Astrocyte (in vitro differentiated cells and primary cell): Measurements from ENCODE around the gene AKAP12. TPM values are rescaled to one million over a fixed set of nuclear protein-coding genes. Genes with fewer than 3 reads are reported as not detected.

ENCODE experiments used
- DNase-seq: peaks from one replicate; pipeline ENCODE4 v3.0.0-alpha.2; 2010; ENCODE audit warnings: low read depth
- FAIRE-seq: peaks from 2 replicates; lab custom pipeline; 2011; peaks lifted over from hg19 to GRCh38; lab: Jason Lieb, UNC
- H2AFZ ChIP-seq: 2 replicates; pipeline ENCODE4 v1.6.0; 2012; ENCODE audit warnings: low read depth, low read length, inconsistent platforms
- H3K27ac ChIP-seq: 2 replicates; pipeline ENCODE4 v1.5.1; 2011; ENCODE audit warnings: low read depth, low read length, inconsistent platforms
- H3K27me3 ChIP-seq: 2 replicates; pipeline ENCODE4 v1.6.0; 2011; ENCODE audit warnings: low read length, inconsistent platforms; ENCODE audit not compliant: insufficient read depth
- H3K36me3 ChIP-seq: 2 replicates; pipeline ENCODE4 v1.5.1; 2011; ENCODE audit warnings: low read length, inconsistent platforms; ENCODE audit not compliant: insufficient read depth
- H3K4me1 ChIP-seq: 2 replicates; pipeline ENCODE4 v1.5.1; 2011; ENCODE audit warnings: low read length, inconsistent platforms; ENCODE audit not compliant: insufficient read depth
- H3K4me2 ChIP-seq: 2 replicates; pipeline ENCODE4 v1.6.0; 2012; ENCODE audit warnings: low read length, inconsistent platforms
- H3K4me3 ChIP-seq: 2 replicates; pipeline ENCODE4 v1.5.1; 2011; ENCODE audit warnings: low read depth, mild to moderate bottlenecking, low read length, inconsistent platforms; ENCODE audit not compliant: insufficient read depth
- H3K79me2 ChIP-seq: 2 replicates; pipeline ENCODE4 v1.6.0; 2012; ENCODE audit warnings: mild to moderate bottlenecking, low read length, inconsistent platforms; ENCODE audit not compliant: insufficient read depth
- H3K9ac ChIP-seq: 2 replicates; pipeline ENCODE4 v1.6.0; 2012; ENCODE audit warnings: mild to moderate bottlenecking, low read length, inconsistent platforms
- H3K9me3 ChIP-seq: 2 replicates; pipeline ENCODE4 v1.5.1; 2012; ENCODE audit warnings: low read depth, mild to moderate bottlenecking, low read length, inconsistent platforms; ENCODE audit not compliant: insufficient read depth
- H4K20me1 ChIP-seq: 2 replicates; pipeline ENCODE4 v1.6.0; 2012; ENCODE audit warnings: low read length, inconsistent platforms; ENCODE audit not compliant: insufficient read depth
- H3K27ac Mint-ChIP-seq: one replicate; pipeline ENCODE4 v1.8.0; 2021; ENCODE audit warnings: mild to moderate bottlenecking, mixed read lengths; ENCODE audit not compliant: unreplicated experiment
- H3K27me3 Mint-ChIP-seq: one replicate; pipeline ENCODE4 v1.8.0; 2021; ENCODE audit warnings: low read depth, mixed read lengths; ENCODE audit not compliant: unreplicated experiment
- H3K36me3 Mint-ChIP-seq: one replicate; pipeline ENCODE4 v1.8.0; 2021; ENCODE audit warnings: low read depth, mixed read lengths; ENCODE audit not compliant: unreplicated experiment
- H3K4me1 Mint-ChIP-seq: one replicate; pipeline ENCODE4 v1.8.0; 2021; ENCODE audit warnings: low read depth, mixed read lengths; ENCODE audit not compliant: unreplicated experiment
- H3K4me3 Mint-ChIP-seq: one replicate; pipeline ENCODE4 v1.8.0; 2021; ENCODE audit warnings: mild to moderate bottlenecking, moderate library complexity, mixed read lengths; ENCODE audit not compliant: unreplicated experiment
- H3K9me3 Mint-ChIP-seq: one replicate; pipeline ENCODE4 v1.8.0; 2021; ENCODE audit warnings: mild to moderate bottlenecking, mixed read lengths; ENCODE audit not compliant: unreplicated experiment
- EZH2 ChIP-seq: IDR thresholded peaks from 2 replicates; pipeline ENCODE4 v1.6.1; 2012; ENCODE audit warnings: mild to moderate bottlenecking, low read length, inconsistent platforms; ENCODE audit not compliant: insufficient read depth
- total RNA-seq: library from RNA; stranded (reverse); gene quantifications from 2 replicates; pipeline ENCODE4 v1.2.1, GENCODE V29; 2021
- TF ChIP-seq, protein P1 (sequence below): IDR thresholded peaks from 2 replicates; pipeline ENCODE4 v1.5.1; 2011; ENCODE audit warnings: low read depth, mild to moderate bottlenecking, inconsistent platforms, low read length, moderate library complexity; ENCODE audit not compliant: insufficient read depth

AKAP12 gene
- total RNA-seq, 1 donor from 2014 or later: 115 TPM

DNA sequence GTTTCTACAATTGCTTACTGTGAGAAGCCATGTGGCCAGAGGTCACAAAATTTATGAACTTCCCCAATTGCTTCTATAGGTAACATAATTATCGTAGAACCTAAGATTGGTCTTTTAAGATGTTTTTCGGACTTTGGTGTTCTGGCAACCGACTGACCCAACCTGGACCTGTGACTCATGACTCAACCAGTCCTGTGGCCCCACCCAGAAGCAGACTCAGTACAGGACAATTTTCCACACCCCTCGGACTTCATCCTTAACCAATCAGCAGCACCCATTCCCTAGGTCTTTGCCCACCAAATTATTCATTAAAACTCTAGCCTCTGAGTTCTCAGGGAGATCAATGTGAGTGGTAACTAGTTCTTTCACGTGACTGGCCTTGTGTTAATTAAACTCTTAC is 26.4 kb upstream of the AKAP12 start:
- Mint-ChIP-seq H3K27ac (no peak overlapping the region), H3K36me3 (peaks cover 6% of the 10 kb centered on the region)
- H3K9ac ChIP-seq: no peak overlapping the region

DNA sequence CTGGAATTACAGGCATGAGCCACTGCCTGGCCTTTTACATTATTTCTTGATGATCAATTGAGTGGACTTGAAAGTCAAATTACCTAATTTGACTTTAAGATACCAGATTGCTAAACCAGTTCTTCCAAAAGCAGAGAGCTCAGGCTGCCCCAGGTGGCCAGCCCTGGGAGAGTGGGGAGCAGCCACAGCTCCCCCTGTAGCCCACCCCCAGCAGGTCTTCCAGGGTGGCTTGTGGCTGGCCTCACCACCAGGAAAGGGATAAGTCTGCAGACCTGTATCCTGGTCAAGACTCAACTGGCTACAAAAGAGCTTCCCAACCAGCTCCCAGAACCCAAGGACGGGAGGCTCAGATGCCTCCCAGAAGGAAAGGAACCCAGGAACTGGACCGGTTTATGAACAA is 23.8 kb upstream of the AKAP12 start:
- no peak overlapping the region for H3K4me3 ChIP-seq
- H3K9ac ChIP-seq: no peak overlapping the region
- TF ChIP-seq, protein P1, sequence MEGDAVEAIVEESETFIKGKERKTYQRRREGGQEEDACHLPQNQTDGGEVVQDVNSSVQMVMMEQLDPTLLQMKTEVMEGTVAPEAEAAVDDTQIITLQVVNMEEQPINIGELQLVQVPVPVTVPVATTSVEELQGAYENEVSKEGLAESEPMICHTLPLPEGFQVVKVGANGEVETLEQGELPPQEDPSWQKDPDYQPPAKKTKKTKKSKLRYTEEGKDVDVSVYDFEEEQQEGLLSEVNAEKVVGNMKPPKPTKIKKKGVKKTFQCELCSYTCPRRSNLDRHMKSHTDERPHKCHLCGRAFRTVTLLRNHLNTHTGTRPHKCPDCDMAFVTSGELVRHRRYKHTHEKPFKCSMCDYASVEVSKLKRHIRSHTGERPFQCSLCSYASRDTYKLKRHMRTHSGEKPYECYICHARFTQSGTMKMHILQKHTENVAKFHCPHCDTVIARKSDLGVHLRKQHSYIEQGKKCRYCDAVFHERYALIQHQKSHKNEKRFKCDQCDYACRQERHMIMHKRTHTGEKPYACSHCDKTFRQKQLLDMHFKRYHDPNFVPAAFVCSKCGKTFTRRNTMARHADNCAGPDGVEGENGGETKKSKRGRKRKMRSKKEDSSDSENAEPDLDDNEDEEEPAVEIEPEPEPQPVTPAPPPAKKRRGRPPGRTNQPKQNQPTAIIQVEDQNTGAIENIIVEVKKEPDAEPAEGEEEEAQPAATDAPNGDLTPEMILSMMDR: no peak
- TF ChIP-seq EZH2: no peak
- Mint-ChIP-seq H3K27me3 (peaks cover 8% of the 10 kb centered on the region), H3K4me1 (no peaks in the 10 kb centered on the region), H3K9me3 (peaks cover 16% of the 10 kb centered on the region), H3K27ac (no peak overlapping the region), H3K4me3 (no peak overlapping the region), H3K36me3 (peaks cover 6% of the 10 kb centered on the region)
- DNase-seq (no peak), FAIRE-seq (no peak)
- H3K27me3 ChIP-seq: no peaks in the 10 kb centered on the region
- H2AFZ ChIP-seq: no peak overlapping the region
- H3K27ac ChIP-seq: no peak overlapping the region
- no peaks in the 10 kb centered on the region for H3K9me3 ChIP-seq
- H3K4me2 ChIP-seq: no peak overlapping the region
- H3K79me2 ChIP-seq: no peaks in the 10 kb centered on the region
- no peaks in the 10 kb centered on the region for H3K36me3 ChIP-seq
- no peaks in the 10 kb centered on the region for H4K20me1 ChIP-seq
- no peaks in the 10 kb centered on the region for H3K4me1 ChIP-seq

More for the DNA sequence above, 26.4 kb upstream of the AKAP12 start:
- H3K9me3 Mint-ChIP-seq: peaks cover 16% of the 10 kb centered on the region
- Histone ChIP-seq H3K27ac (no peak overlapping the region), H3K4me2 (no peak overlapping the region), H3K79me2 (no peaks in the 10 kb centered on the region), H3K4me1 (peaks cover 3% of the 10 kb centered on the region), H2AFZ (no peak overlapping the region), H4K20me1 (no peaks in the 10 kb centered on the region), H3K4me3 (no peak overlapping the region), H3K36me3 (no peaks in the 10 kb centered on the region), H3K9me3 (no peaks in the 10 kb centered on the region), H3K27me3 (no peaks in the 10 kb centered on the region)
- TF ChIP-seq, protein P1: no peak
- no peak for TF ChIP-seq EZH2
- no peak for DNase-seq
- H3K4me1 Mint-ChIP-seq: peaks cover 8% of the 10 kb centered on the region
- peaks cover 8% of the 10 kb centered on the region for H3K27me3 Mint-ChIP-seq
- H3K4me3 Mint-ChIP-seq: no peak overlapping the region
- FAIRE-seq: no peak

DNA sequence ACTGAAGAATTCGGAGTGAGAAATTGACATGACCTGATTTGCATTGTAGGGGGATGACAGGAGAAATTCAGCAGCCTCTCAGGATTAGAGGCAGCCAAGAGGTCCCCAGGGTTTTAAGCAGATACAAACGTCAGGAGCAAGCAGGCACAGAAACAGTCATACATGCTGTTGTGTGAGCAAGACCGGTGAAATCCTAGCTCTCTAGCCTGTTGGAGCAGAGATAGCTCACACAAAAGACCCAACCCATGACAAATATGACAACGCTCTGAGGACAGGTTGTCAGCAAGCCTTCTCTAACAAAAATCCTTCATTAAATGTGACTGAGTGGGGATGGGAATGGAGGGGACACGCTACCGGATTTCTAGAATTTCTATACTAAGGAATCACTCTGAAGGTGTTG is 23.0 kb upstream of the AKAP12 start:
- FAIRE-seq: no peak
- Histone ChIP-seq H3K4me2 (no peak overlapping the region), H3K9me3 (no peaks in the 10 kb centered on the region), H3K9ac (no peak overlapping the region), H3K4me1 (no peaks in the 10 kb centered on the region), H4K20me1 (no peaks in the 10 kb centered on the region), H3K27me3 (no peaks in the 10 kb centered on the region), H3K27ac (no peak overlapping the region), H3K36me3 (no peaks in the 10 kb centered on the region), H2AFZ (no peak overlapping the region), H3K4me3 (no peak overlapping the region), H3K79me2 (no peaks in the 10 kb centered on the region)
- Mint-ChIP-seq H3K36me3 (peaks cover 3% of the 10 kb centered on the region), H3K4me3 (no peak overlapping the region), H3K4me1 (no peaks in the 10 kb centered on the region), H3K27me3 (peaks cover 8% of the 10 kb centered on the region), H3K9me3 (peaks cover 10% of the 10 kb centered on the region), H3K27ac (no peak overlapping the region)
- no peak for DNase-seq
- TF ChIP-seq EZH2: no peak
- TF ChIP-seq, protein P1: no peak
